GM12875 (cell line): ENCODE measurements around the gene MRPS31.

Experiments
- H3K4me3 ChIP-seq: one replicate; pipeline ENCODE4 v1.5.1; 2011; ENCODE audit warnings: low read depth, low read length, control low read depth
- CTCF ChIP-seq: IDR thresholded peaks from 2 replicates; pipeline ENCODE4 v1.5.1; 2011; ENCODE audit warnings: low read depth, mild to moderate bottlenecking, control low read depth, inconsistent platforms, low read length, moderate library complexity, borderline replicate concordance; ENCODE audit not compliant: insufficient read depth

MRPS31 gene

DNA sequence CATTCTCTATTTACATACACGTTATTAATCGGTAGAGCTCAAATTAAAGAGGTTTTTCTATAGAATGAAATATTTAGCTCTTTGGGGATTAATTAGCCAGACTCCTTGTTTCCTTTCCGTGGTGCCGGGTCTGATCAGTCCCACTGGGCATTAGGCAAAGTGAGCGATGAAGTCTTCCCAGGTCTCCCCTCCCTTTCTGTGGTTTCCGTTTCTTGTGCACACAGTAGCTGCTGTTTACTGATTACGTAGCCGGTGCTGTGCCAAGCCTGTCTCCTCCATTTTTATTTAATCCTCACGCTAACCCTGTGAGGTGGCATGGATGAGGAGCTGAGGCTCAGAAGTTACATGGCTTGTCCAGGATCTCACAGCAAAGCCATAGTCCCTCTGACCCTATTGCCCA, 27.4 kb upstream of the MRPS31 start:
- no peak for TF ChIP-seq CTCF
- no peak overlapping the region for H3K4me3 ChIP-seq

- H3K4me3 ChIP-seq: no peak overlapping the region
- TF ChIP-seq CTCF: no peak
These were observed 25.7 kb upstream of the MRPS31 start for GRCh38 chr13:40796649-40797048.

DNA sequence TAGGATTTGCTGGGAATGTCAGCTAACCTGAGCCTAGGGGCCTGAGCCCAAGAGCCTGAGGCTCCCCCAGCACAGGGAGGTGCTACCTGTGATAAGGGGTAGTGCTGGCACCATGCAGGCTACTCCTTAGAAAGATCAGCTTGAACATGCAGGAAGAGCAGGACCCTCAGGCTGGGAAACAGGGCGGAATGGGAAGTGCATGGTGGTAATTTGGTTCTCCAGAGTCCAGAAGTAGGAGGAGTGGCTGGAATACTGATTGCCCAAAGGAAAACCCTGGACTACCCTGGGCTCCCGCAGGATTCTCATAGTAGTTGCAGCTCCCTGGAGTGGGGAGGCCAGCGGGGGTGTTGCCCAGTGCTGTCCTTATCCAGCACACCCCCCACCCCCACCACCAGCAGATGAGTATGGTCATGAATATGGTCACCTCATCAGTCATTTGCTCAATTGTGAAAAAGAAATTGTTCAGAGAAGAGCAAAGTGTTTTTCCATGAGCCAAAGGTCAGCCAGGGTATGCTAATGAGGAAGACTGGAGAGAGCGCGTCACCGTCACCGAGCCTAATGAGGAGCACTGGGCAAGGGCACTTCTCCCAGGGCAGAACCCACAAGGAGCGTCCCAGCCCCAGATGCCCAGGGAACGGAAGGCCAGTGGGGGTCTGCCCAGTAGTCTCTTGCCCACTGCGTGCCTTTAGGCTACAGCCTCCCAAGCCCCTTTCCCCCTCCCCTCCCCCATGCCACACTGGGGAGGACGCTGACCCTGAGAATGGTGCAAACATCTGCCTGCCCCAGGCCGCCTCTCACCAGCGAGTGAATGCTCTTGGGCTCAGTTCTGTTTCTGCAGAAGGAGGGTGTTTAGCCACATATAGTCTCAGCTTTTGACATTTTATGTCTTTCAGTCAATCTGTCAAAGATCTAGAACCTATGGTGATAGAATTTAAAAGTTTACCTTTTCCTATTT, 23.7 kb upstream of the MRPS31 start:
- no peak for TF ChIP-seq CTCF
- H3K4me3 ChIP-seq: no peak overlapping the region

DNA sequence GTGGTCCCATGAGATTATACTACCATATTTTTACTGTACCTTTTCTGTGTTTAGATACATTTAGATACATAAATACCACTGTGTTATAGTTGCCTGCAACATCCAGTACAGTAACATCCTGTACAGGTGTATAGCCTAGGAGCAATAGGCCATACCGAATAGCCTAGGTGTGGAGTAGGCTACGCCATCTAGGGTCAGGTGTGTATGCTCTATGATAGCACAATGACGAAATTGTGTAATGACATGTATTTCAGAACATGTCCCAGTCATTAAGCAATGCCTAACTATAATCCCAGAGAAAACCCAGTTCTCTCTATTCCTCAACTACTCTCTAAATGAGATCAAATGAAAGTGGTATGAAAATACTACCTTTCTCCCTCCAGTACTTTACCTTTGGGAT, 22.3 kb upstream of the MRPS31 start:
- no peak for TF ChIP-seq CTCF
- H3K4me3 ChIP-seq: no peak overlapping the region

DNA sequence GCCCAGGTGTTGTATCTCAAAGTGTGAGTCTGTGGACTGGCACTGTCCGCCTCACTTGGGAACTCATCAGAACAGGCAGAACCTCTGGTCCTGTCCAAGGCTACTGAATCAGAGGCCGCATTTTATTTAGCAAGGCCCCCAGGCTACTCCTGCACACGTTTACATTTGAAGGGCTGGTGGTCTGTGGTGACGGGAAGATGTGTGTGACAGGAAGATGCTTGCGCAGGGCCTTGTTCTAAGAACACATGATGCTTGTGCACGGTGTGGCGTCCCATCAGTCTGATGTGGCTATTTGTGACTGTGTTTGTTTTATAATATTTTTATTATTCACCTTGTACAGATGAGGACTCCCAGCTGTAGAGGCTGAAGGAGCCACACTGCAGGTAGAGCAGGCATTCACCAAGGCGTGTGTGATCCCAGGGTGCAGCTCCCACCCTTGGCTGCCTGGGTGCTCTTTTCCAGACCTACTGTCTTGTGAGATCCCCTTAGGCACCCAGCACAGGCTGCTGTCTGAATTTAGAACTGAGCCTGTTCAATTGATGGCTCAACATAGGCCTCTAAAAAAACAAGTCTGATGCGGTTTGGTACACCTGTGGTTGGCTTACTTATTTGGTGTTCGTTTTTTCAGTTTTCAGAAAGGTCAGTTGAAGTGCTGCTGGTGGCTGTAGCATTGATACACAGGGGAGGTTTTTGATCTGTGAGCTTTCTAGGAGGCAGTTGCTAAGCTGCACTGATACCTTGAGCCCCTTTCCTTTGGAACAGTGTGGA, 21.5 kb upstream of the MRPS31 start:
- H3K4me3 ChIP-seq: no peak overlapping the region
- TF ChIP-seq CTCF: no peak

DNA sequence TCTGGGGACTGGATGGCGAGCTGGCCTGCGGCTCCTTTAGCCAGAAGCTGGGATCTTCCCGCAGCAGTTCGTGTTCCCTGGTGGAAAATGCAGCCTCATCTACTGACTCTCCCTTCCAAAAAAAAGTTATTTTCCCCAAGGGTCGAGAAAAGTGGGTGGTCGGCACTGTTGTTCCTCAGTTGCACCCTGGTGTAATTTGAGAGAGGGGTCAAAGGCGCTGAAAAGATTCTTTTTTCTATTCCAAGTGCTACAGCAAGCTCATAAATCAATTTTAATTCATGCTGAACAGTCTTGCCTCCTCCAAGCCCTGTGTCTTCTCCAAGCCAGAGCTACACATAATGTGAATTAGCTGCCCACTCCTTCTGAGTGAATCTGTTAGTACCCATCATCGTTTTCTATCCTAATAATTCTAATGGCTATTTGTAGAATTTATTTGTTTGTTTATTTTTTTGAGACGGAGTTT, 19.2 kb upstream of the MRPS31 start:
- peak overlapping the region; percentile 54 for H3K4me3 ChIP-seq
- TF ChIP-seq CTCF: no peak
